OCI-LY7 (cell line): ENCODE data around the gene CISD3.

Experiments used
- EZH2phosphoT487 ChIP-seq: fragments of 200-600 bp; sonication (generic); IDR thresholded peaks from 2 replicates; pipeline ENCODE4 v1.6.1; 2018; ENCODE audit warnings: low read depth, borderline replicate concordance, mild to moderate bottlenecking, mixed run types, antibody characterized with exemption, low read length, moderate library complexity, mixed read lengths
- TF ChIP-seq, protein P1 (sequence below): fragments of 200-600 bp; sonication (generic); conservative IDR thresholded peaks from 2 replicates; pipeline ENCODE4 v1.5.1; 2014; ENCODE audit warnings: mild to moderate bottlenecking, antibody characterized with exemption, low read length, moderate library complexity, mixed read lengths

DNA sequence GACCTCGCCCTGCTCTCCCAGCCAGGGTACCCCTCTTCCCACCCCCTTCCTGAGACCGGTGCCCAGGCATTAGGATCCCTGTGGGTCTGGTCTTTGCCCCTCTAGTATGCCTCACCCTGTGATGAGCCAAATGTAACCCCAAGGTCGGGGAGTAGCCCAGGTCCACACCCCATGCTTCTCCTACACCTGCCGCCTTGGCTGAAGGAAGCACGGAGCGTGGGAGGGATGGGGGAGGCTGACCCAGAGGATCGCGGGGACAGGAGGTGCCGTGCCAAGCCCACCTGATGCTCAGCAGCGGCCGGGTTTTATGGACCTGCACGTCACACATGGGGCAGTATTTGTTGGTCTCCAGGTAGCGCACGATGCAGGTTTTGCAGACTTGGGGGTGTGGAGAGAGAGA, 9.2 kb downstream of the CISD3 start:
- TF ChIP-seq EZH2phosphoT487: no peak
- TF ChIP-seq, protein P1, sequence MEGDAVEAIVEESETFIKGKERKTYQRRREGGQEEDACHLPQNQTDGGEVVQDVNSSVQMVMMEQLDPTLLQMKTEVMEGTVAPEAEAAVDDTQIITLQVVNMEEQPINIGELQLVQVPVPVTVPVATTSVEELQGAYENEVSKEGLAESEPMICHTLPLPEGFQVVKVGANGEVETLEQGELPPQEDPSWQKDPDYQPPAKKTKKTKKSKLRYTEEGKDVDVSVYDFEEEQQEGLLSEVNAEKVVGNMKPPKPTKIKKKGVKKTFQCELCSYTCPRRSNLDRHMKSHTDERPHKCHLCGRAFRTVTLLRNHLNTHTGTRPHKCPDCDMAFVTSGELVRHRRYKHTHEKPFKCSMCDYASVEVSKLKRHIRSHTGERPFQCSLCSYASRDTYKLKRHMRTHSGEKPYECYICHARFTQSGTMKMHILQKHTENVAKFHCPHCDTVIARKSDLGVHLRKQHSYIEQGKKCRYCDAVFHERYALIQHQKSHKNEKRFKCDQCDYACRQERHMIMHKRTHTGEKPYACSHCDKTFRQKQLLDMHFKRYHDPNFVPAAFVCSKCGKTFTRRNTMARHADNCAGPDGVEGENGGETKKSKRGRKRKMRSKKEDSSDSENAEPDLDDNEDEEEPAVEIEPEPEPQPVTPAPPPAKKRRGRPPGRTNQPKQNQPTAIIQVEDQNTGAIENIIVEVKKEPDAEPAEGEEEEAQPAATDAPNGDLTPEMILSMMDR: no peak
